Stimulated activated CD4-positive, alpha-beta T cell treated with anti-CD3 and anti-CD28 coated beads, Interleukin-2, amount 100 ng/mL, for 24 hours (primary cell): ENCODE results near the gene KPNB1.
A peak's percentile ranks its signal among the peaks of the same experiment; 100 is the strongest.

Experiments used
- DNase-seq, 2 donors: peaks; one replicate each; pipeline ENCODE4 v3.0.0-alpha.2; 2020

The KPNB1 gene

DNA sequence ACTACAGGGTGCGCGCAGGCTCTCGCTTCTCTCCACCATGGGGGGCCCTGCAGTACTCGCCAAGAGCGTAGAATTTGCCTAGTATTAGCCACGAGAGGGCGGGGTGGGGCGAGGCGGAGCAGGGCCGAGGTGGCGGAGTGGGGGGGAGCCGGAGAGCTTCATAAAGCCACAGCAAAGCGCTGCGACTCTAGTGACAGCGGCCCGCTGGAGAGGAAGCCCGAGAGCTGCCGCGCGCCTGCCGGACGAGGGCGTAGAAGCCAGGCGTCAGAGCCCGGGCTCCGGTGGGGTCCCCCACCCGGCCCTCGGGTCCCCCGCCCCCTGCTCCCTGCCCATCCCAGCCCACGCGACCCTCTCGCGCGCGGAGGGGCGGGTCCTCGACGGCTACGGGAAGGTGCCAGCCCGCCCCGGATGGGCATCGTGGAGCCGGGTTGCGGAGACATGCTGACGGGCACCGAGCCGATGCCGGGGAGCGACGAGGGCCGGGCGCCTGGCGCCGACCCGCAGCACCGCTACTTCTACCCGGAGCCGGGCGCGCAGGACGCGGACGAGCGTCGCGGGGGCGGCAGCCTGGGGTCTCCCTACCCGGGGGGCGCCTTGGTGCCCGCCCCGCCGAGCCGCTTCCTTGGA lies 83.4 kb downstream of the KPNB1 start, which contains the start of gene TBX21:
TSS of gene TBX21 (plus strand) at position 190 of the 627 bp plus-strand sequence. CDS start at position 409, 219 bp downstream.
- DNase-seq = peak; percentile 90 to 94

- DNase-seq = peak in 1 of 2 donors; percentile 32
These were observed 84.1 kb downstream of the KPNB1 start for GRCh38 chr17:47733674-47734410.

GRCh38 chr17:47735139-47735464 lies 85.4 kb downstream of the KPNB1 start:
- no peak for DNase-seq
